ENCODE results near the gene OPCML.

Gene OPCML

DNA sequence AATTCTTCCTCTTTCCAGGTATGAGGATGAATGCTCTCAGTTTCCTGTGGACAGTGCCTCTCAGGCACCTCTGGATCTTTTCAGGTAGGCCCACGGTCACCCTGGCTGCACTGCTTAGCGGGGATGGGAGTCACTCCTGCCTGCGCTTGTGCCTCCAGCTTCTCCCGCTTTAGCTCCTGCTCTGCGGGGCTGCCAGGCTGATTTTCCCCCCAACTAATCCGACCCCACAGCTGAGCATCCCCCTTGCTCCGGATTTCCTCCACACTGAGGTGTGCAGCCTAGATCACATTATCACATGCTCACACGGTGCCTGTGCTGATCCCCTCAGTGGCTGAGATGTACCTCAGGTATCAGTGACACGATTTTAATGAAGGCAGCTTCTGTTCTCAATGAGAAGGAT lies 879.1 kb downstream of the OPCML start:
- no peak for DNase-seq (ENCODE audit: low read depth)

DNA sequence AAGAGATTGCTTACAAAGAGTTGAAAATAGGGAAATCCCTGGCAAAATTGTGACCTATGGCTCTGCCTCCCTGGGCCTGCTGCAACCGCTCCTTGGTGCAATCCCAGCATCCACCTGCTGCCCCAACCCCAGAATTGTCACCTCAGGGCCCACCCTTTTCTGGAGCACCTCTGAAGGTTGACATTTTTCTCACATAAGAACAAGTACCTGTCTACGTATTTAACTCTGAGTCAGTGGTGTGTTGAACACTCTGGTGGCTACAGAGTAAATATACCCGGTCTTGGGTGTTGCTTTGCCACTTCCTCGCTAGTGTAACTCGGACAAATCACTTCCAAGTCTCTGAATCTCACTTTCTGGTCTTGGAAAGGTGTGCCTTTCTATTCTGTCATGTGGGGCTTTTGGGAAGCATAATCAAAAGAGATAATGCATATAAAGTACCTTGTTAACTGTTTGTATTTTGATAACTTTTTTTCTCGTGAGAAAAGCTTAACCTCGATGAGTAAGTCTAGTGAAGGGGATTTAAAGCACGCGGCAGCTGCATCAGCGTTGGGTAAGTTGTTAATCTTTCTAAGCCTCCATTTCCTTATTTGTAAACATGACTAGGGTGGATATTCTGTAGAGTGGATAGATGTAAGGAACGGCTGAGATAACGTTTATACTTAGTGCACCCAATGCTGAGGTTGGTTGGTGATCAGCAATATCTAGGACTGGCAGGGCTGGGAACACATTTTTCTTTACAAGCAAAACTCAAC lies 881.2 kb downstream of the OPCML start:
- no peak for DNase-seq (ENCODE audit: low read depth)

DNA sequence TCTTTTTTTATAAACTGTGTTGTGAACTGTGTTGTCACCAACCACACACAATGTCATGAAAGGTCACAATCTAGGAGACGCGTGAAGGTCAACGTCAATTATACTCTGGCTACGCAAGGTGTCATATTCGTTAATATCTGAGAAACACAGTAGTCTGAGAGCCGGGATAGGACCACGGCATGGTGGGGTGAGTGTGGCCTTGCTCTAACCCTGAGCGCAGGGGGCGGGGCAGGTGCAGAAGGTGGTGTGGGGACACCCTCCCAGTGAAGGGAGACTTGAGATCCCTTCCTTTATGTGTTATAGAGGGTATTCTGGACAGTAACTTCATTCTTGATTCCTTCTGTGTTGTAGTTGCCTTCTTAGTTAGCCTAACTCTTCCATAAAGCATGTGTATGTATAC lies 883.0 kb downstream of the OPCML start:
- DNase-seq (ENCODE audit: low read depth) = no peak

DNA sequence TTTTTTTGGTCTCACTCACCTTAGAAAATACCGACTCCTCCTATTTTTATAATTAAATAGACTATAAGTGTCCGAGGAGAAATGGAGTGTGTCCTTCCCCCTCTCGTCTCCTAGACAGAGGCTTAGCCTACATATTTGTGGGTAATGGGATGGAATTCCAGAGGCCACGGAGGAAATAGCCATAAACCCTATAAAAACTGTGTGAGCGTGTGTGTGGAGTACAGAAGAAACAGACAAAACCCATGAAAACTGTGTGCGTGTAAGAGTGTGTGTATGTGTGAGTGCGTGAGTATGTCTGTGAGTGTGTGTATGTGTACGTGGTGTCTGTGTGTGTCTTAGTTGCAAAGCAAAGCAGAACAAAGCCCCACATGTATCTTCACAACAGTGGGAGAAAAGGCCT lies 883.5 kb downstream of the OPCML start:
- DNase-seq (ENCODE audit: low read depth) = no peak

DNA sequence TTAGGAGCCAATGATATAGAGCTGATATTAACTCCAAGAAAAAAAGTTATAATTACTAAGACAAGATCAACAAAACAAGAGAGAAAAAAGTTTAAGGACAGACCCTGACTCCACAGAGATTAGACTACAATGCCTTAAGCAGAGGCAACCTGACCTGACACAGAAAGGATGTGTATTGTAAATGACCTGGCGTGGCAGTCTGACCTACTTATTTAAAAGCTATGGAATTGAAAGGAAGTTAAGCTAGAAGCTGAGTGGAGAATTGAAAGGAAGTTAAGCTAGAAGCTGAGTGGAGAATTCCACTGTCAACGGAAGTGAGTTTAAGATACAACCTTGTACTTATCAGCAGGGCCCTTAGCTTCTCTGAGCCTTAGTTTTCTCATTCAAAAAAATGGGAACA lies 885.4 kb downstream of the OPCML start:
- DNase-seq (ENCODE audit: low read depth) = no peak

DNA sequence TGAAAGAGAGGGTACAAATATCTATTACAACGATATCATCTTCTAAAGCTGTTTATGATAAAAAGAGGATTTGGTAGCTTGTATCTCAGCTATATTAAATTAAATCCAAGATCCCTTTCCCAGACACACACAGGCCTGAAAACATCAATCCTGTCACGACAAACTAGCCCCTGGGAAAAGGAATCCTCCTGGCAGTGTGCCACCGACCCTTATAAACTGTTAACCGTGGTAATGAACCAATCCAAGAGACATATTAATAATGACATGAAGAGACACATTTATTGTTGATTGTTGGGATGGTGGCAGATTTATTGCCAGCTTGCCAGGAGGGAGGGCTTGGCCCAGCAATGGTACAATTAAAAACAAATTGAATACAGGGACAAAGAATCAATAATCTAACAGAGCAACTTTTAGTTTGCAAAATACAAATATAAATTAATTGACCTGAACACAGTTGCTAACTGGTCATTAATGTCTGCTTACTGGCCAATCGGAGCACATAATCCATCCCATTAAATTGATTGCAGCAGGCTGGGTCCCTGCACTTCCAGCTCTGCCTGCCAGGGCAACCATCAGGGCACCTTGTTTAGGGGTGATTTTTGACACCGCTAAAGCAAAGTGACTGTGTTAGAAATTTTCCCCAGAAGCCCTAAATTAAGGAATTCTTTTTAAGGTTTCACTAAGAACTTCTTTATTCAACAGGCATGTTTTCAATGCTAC lies 887.6 kb downstream of the OPCML start:
- DNase-seq (ENCODE audit: low read depth) = no peak

DNA sequence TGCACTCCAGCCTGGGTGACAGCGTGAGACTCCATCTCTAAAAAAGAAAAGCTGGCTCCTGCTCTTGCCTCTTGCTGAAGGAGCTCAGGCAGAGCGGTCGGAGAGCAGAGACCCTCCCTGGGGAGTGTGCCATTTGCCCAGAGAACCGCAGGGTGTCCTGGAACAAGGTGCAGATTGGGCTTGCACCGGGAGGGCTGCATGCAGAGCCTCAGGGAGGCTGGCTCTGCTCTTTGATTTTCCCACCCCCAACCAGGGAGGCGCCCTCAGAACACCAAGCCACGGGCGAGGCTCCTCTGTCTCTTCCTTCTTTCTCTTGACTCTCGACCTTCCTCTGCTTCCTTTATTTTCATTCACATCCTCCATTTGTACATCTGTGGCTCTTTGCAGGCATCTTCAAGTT lies 889.1 kb downstream of the OPCML start:
- DNase-seq (ENCODE audit: low read depth) = no peak

DNA sequence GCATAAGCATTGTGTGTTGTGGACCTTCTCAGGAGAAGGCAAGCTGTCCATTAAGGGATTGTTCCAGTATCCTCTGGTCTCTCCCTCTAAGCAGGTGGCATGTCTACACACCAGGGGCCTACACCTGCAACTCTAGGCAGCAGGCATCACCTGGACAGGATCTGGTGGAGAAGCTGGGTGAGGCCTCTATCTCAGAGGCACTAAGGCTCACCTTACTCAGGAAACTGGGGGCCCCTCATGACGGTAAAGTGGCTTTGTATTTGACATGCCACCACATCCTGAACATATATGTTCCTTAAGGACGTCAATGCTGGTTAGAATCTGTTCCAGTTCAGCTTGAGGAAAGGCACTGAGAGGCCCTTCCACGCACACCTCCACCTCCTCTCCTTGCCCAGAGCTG lies 891.3 kb downstream of the OPCML start:
- no peak for DNase-seq (ENCODE audit: low read depth)

DNA sequence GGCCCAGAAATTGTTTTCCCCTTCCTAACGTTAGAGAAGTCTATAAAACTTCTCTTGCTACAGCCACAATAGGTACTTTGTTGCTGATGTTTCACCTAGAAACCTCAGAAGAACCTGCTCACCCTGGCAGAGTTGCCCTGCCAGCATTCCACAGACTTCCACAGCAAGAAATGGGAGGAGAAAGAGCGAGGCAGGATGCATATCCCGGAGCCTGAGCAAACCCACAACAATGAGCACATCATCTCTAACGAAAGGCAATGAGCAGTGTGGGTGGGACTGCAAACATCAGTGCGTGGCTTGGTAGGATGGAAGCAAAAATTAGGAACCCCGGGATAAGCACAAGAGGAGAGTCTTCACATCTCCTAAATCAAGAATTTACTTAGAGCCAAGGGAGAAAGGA lies 892.3 kb downstream of the OPCML start:
- DNase-seq (ENCODE audit: low read depth) = no peak

DNA sequence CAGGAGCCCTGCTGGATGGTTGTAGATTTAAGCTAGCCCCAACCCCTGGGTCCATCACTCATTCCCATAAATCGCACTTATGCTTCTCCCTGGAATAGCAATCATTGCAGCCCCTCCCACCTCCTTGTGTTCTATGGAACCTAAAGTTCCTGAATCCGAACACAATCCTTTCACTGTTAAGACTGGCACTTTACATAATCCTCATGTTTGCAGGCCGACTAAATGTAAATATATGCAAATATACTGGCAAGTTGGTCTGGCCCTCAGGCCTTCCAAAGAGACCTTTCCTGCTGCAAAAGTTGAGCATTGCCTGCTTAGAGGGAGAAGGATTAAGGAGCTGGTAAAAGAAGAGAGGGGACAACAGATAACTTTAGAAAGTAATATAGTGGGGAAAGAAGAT lies 892.9 kb downstream of the OPCML start:
- DNase-seq (ENCODE audit: low read depth) = no peak

DNA sequence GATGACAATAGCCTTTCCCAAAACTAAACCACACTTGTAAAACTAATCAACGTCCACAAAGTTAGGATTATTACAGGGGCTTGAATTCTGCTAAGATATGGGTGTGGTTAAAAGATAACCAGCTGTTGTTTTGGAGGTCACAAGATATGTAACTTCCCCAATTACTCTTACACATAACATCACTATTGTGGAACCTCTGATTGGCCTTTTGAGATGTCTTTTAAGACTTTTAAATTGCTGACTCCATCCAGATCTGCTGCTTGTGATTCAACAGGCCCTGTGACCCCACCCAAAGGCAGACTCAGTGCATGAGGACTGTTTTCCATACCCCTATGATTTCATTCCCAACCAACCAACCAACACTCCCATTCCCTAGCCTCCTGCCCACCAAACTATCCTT lies 893.9 kb downstream of the OPCML start:
- no peak for DNase-seq (ENCODE audit: low read depth)

DNA sequence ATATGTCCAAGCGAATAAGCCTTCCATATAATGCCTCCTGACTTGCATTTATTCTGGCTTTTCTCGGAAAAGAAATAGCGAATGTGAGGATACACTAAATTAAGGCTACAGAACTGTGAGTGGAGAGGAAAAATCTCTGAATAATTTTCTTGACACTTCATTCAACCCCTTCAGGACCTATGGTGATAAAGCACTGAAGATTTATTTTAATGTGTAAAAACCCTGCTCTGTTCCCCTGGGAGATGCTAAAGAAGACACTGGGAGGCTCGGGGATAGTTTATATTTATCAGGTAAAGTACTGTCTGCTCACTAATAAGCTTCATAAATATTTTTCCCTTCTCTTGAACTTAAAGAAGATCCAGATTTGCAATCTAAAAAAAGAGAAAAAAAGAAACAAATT lies 895.8 kb downstream of the OPCML start:
- no peak for DNase-seq (ENCODE audit: low read depth)

DNA sequence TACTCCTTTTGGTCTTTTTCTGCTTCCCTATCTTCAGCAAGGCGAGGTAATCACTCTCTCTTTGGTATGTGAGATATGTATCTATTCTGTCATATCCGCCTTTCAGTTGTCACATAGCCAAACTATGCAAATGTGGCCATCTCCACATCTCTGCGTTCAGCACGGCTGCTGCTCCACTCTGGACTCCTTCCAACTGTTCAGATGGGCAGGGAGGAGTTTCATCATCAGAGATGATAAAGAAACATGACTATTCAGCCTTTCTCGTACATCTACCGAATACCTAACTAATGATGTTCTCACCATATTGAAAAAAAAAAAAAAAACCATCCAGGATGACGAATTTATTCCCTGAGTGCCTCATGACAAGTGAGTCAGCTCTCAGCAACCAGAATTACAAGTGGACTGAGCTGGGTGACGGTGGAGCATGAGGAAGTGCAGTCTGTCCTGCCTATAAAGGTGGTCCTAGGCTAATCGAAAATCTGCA lies 899.6 kb downstream of the OPCML start:
- no peak for DNase-seq (ENCODE audit: low read depth)

DNA sequence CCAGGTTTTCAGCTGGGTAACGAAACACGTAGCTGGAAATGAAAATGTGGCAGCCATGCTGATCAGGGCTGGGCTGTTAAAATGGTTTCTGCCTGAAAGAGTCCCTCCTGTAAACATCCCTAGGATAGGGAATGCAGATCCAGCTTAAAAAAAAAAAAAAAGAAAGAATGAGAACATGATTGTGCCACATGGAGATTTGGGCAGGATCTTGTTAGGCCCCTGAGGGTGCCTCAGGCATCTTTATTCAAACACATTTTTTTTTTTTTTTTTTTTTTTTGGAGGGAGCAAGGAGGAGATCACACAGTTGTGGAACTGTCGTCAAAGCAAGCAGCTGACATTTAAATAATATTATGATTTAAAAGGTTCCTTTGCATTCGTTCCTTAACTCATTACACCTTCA lies 900.3 kb downstream of the OPCML start:
- no peak for DNase-seq (ENCODE audit: low read depth)

DNA sequence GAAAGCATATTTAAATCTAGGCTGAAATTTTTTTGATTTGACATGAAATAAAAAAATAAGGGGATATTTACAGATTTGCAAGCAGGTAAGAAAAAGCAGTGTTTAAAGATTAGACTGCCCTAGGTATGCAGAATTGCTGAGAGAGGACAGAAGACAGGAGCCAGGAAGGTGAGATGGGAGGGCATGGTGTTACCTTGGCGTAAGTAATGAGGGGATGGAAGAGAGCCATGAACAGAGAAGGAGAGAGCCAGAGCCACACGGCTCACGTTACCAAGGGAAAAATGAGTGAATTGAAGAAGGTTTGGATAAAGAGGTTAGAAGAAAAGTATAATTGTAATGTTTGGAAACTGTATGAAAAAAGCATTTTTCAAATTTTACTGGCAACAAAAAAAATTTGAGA lies 904.3 kb downstream of the OPCML start:
- DNase-seq (ENCODE audit: low read depth) = no peak

DNA sequence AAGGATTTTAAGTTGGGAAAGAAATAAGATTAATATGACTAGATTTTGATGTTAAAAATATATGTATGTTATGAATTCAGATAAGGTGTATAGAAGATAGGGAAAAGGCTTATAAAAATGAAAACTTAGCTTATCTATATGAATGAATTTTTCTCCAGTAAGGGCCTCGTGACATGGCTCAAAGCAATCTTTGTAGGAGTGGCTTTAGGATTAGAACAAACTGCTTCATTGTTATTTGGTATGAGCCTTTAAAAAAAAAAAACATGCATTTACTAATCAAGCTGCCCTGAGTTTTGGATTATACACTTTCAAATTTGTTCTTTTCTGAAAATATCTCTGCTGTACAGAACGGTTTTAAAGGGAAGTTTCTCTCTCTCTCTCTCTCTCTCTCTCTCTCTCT lies 905.9 kb downstream of the OPCML start:
- DNase-seq (ENCODE audit: low read depth) = no peak

DNA sequence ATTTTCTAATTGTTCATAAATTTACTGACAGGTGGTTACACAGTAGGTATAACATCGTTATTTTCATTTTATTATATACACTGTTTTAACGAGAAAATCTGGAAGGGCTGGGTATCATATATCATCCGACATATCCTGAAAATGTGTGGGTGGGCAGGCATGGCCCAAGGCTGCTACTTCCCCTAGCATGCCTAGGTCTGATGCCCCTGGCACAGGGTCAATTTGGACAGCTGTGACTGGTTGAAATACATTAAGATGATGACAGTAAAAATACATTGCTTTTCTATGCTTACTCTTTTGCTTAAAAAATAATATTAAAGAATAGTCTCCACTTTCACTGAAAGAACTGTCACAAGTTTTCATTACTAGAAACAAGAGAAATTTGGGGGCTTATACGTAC lies 908.8 kb downstream of the OPCML start:
- no peak for DNase-seq (ENCODE audit: low read depth)

DNA sequence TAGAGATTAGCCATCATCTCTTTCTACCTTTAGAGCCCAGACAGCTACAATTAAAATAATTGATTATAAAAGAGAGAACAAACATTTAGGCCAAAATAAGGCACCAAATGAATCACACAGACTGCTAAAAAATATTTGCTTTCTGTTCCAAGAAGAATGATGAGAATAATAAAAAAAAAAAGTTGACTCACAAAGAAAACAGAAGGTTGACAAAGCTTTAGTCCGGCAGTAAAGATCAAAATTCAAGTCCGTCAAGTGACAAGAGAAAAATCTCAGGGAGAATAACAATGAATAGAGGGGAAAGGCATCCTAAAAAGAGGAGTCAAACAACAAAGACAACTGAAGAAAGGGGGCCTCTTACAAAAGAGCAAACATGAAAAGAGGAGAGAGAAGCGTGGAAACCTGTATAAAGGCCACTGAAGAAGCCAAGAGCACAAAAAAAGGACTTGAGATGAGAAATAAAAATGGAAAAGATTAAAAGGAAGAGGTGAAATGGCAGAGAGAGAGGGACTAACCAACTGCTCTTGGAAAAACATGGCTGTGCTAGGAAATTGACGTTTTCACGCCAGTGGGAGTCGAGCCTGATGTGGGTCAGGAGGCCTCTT lies 910.2 kb downstream of the OPCML start:
- DNase-seq (ENCODE audit: low read depth) = no peak

DNA sequence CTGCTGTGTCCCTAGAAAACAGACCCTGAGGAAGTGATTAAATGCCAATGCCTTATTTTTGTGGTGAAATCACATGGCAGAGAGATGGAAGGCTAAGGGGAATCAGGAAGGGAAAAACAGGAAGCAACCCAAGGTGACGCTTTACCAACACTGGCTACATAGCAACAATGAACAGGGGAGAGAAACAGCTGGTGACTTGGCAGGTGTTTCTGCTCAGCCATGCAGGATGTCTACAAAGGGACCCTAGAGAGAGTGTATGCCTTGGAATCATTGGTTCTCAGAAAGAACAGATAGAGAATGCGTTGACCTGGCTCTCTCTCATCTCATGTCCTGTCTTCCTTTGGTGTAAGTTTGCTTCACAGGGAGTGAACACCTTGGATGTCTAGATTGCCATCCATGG lies 911.9 kb downstream of the OPCML start:
- DNase-seq (ENCODE audit: low read depth) = no peak

DNA sequence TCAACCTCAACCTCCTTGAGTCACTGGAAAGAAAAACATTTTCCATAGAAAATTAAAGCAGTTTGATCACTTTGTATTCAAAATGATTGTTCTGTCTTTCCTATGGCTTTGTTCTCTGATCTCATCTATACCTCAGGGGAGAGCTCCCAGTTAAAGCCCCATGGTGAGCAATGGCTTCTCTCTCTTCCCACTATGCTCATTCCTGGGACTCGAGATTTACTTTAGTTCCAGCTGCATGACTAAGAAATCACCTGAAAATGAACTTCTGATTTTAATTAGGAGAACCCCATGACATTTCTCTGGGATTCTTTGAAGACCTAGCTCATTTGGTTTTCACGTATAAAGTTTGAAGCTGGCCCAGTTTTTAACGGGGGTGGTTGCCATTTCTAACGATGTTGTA lies 921.5 kb downstream of the OPCML start:
- no peak for DNase-seq (ENCODE audit: low read depth)

DNA sequence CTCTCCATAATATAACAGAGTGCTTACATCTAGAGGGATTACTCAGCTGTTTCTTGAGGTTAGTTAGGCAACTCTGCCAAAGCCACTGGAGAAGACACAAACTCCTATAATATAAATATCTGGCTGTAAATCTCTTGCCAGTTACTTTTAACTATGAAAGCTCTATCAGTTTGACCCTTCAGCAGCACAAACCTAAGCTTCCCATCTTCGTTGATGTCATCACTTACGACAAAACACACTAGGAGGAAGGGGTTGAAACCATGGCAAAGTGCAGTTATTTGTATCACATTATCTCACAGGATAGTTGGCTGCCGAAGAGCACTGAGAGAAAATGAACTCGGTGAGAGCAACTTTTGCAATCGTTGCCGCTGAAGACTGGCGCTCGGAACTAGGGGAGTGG lies 922.1 kb downstream of the OPCML start:
- no peak for DNase-seq (ENCODE audit: low read depth)

DNA sequence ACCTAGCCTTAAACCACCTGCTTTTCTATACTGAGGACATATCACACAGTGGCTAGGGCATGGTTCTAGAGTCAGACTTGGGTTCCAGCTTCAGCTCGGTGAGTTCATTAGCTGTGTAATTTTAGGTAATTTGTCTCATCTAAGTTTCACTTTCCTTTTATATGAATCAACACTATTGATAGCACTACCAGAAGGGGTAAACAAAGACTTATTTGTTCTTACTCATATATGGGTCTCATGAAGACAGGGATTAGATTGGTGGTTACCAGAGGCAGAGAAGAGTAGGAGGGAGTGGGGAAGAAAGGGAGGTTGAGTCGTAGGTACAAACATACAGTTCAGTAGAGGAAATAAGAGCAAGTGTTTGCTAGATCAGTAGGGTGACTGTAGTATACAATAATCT lies 924.7 kb downstream of the OPCML start:
- no peak for DNase-seq (ENCODE audit: low read depth)

DNA sequence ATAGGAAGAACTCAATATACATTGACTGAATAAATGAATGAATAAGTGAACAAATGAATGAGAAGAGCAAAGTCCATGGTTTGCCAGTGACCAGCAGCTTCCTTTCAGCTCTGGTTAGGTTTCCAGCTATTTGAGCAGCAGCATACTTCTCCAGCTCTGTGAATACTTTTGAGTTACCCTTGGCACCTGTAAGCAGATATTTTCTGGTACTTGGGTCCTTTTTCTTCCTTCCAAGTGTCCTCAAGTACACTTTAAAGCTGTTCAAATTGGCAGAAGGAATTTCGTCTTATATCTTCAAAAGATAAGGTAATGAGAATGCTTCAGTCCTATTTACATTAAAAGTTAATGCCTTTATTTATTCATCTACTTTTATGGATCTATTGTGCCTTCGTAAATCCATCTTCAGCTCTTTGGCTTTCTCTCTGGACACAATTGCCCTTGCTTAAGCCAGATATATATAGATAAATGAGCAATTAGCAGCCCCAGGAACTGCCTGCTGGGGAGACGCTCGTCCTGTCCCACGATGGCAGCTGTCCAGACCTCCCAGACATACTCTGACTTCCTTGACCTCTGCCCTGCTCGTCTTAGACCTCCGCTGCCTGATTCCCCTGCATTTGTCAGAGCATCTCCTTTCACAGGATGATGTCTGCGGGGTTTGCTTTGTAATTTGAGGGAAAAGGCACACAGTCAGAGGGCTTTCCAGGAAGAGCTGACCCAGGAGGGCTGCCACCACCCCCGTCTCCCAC lies 926.3 kb downstream of the OPCML start:
- DNase-seq (ENCODE audit: low read depth) = no peak
